Choroid plexus epithelial cell (primary cell): ENCODE results near the gene GDF2.

ENCODE experiments used
- DNase-seq: peaks from one replicate; pipeline ENCODE4 v3.0.0-alpha.2; 2010; ENCODE audit warnings: low read depth
- H3K4me3 ChIP-seq: 2 replicates; pipeline ENCODE4 v1.5.1; 2011; ENCODE audit warnings: low read depth, mild to moderate bottlenecking, control low read depth, low read length, moderate library complexity
- CTCF ChIP-seq: conservative IDR thresholded peaks from 2 replicates; pipeline ENCODE4 v1.5.1; 2011; ENCODE audit warnings: low read depth, mild to moderate bottlenecking, control low read depth, inconsistent platforms, low read length, moderate library complexity

GDF2 gene

GRCh38 chr10:47330804-47331203 lies 8.6 kb downstream of the GDF2 start:
- no peak for DNase-seq
- H3K4me3 ChIP-seq, result no peak overlapping the region
- TF ChIP-seq CTCF, result no peak

- H3K4me3 ChIP-seq, result no peak overlapping the region
- DNase-seq, result no peak
- no peak for TF ChIP-seq CTCF
Observed at GRCh38 chr10:47331491-47331890, 9.2 kb downstream of the GDF2 start.

DNA sequence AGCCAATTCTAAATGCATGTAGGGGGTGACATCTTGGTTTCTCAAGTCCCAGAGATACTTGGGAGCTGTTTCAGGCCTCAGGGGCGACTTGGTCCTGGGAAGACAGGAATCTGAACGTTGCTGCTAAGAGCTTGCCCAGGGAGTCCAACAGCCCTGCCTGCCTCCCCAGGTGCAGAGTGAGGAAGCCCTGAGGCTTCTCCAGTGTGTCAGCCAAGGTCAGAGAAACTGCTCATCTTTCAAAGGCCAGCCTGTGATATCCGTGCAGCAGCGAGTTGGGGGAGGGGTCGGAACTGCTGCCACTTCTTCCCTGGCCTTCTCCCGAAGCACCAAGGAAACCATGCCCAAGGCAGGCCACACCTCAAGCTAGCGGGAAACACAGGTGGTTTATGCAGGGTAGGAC lies 9.7 kb downstream of the GDF2 start:
- no peak overlapping the region for H3K4me3 ChIP-seq
- DNase-seq, result no peak
- TF ChIP-seq CTCF, result no peak

DNA sequence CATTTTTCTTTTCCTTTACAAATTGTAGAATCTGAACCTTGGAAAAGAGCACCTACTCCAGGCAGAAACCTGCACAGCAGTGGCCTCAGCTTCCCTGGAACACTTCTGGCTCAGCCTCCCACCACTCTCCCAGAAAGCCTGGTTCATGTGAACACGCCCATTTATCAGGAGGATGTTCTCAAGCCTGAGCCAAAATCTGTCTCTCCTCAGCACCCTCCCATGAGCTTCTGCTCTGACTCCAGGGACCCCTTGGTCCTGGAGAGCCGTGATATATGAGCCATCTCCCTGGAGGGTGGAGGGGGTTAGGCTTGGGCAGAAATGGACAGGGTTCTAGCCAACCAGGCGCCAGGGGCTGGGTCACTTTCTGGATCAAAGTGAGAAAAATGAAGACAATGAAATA lies 10.1 kb downstream of the GDF2 start:
- peak; percentile 3 for TF ChIP-seq CTCF
- no peak overlapping the region for H3K4me3 ChIP-seq
- DNase-seq, result no peak

GRCh38 chr10:47332946-47333345 lies 10.7 kb downstream of the GDF2 start:
- TF ChIP-seq CTCF, result no peak
- H3K4me3 ChIP-seq, result no peak overlapping the region
- DNase-seq, result no peak

DNA sequence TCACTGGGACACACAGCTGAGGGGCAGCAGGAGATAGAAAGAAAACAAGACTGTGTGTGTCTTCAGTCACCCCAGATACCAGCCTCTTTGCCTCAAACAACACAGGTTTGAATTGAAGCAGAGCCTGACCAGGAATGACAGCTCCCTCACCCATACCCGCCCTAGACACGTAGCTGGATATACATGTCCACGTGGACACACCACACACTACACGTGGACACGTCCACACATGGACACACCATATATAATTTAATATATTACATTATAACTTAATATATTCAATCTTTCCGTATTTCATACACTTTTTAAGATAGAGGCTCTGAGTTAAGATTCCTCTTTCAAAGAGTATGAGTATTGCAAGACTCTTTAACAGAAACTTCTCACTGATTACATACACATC lies 11.3 kb downstream of the GDF2 start:
- TF ChIP-seq CTCF, result no peak
- no peak overlapping the region for H3K4me3 ChIP-seq
- DNase-seq, result no peak

- no peak overlapping the region for H3K4me3 ChIP-seq
- no peak for DNase-seq
- TF ChIP-seq CTCF, result no peak
Observed at GRCh38 chr10:47334466-47335295, 12.4 kb downstream of the GDF2 start.
